ENCODE measurements around the gene TBC1D8.

- TF ChIP-seq CTCF (IDR thresholded peaks at IDR 0.05; ENCODE audit: low read depth, low read length, missing input control) (no peak), RXRA (IDR thresholded peaks at IDR 0.05) (no peak), JUND (IDR thresholded peaks at IDR 0.05) (no peak), GABPA (IDR thresholded peaks at IDR 0.05 in 1 of 2, conservative IDR thresholded peaks at IDR 0.05 in 1 of 2) (no peak), RAD21 (IDR thresholded peaks at IDR 0.05) (no peak), TAF1 (conservative IDR thresholded peaks at IDR 0.05) (no peak)
Measured at GRCh38 chr2:100981011-100981410, 170.2 kb downstream of the TBC1D8 start.
